Measurements from ENCODE around the gene TAAR9. TPM values are rescaled to one million over a fixed set of nuclear protein-coding genes. Genes with fewer than 3 reads are reported as not detected.

Gene TAAR9
- total and polyA plus RNA-seq, 2 donors from 2014 or later, result not detected

DNA sequence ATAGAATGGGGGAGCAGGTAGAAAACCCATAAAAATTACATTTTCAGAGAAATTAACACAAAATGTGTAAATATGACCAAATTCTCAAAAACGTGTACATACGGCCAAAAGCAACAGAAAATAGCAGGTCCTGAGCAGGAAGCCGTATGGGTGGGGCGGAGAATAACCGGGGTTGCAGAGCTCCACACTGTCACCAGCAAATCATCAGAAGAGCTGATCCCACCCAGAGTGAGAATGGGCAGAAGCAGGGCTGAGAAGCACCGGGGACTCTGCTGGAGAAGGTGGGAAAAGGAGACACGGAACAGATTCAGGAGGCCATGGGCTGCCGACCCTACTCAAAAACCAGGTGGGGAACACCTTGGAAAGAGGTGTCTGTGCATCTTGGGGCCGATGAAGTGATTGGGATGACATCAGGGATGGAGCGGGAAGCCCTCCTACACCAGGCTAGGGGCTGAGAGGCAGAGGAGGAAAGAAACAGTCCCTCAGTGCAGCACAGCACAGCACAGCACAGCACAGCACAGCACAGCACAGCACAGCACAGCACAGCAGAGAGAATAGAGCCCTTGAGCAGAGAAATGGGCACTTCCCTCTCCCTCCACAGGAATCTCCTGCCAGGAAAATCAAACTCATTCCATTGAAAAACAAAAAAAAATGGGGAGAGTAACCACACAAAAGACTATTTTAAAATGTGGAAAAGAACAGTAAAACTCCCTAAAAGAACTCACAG is 47.4 kb upstream of the TAAR9 start:
- Histone ChIP-seq H3K27ac (ENCODE audit: low read depth in 2 of 2, low read length in 2 of 2) (no peak overlapping the region), H3K4me1 (ENCODE audit: control insufficient read depth in 2 of 3, insufficient read depth in 2 of 3, low read depth in 1 of 3, low read length in 3 of 3) (peaks cover 0 to 6% (median 0%) of the 10 kb centered on the region in 3 donors), H3K36me3 (ENCODE audit: control insufficient read depth in 2 of 3, insufficient read depth in 3 of 3, low read length in 3 of 3) (peaks cover 0 to 3% (median 0%) of the 10 kb centered on the region in 3 donors), H3K4me3 (ENCODE audit: low read length in 3 of 3) (no peak overlapping the region), H3K9me3 (ENCODE audit: control insufficient read depth in 2 of 3, insufficient read depth in 1 of 3, low read length in 3 of 3) (no peaks in the 10 kb centered on the region), H3K27me3 (ENCODE audit: control insufficient read depth, insufficient read depth, low read length) (no peaks in the 10 kb centered on the region), H3K9ac (ENCODE audit: low read length in 3 of 3) (no peak overlapping the region)
- FAIRE-seq, result no peak
- no peak for DNase-seq
- TF ChIP-seq CTCF (IDR thresholded peaks at IDR 0.05; ENCODE audit: borderline replicate concordance, extremely low read depth, insufficient read depth), result no peak
- intact Hi-C loops (cut with DNase I), result no loop called here

DNA sequence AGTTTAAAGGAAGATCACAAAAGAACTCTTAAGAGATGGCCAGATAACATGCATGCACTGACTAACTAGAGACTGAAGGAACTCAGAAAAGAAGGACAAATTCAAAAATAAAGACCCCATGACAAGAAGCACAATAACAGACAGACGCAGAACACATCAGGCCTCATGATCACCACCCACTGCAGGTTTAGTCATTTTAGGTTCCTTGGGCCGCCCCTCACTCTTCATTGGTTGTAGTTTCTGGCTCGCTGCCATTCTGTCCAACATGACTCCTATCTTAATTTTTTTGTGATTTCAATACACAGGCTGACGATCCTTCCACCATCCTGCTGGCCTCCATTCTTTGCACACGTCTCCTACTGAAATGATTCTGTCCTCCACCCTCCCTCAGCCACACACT is 46.8 kb upstream of the TAAR9 start:
- peaks cover 0 to 3% (median 0%) of the 10 kb centered on the region in 3 donors for H3K36me3 ChIP-seq (ENCODE audit: control insufficient read depth in 2 of 3, insufficient read depth in 3 of 3, low read length in 3 of 3)
- H3K4me3 ChIP-seq (ENCODE audit: low read length in 3 of 3), result no peak overlapping the region
- DNase-seq (no peak), FAIRE-seq (no peak)
- H3K4me1 ChIP-seq (ENCODE audit: control insufficient read depth in 2 of 3, insufficient read depth in 2 of 3, low read depth in 1 of 3, low read length in 3 of 3), result peaks cover 0 to 6% (median 0%) of the 10 kb centered on the region in 3 donors
- no peaks in the 10 kb centered on the region for H3K9me3 ChIP-seq (ENCODE audit: control insufficient read depth in 2 of 3, insufficient read depth in 1 of 3, low read length in 3 of 3)
- no peak for TF ChIP-seq CTCF (IDR thresholded peaks at IDR 0.05; ENCODE audit: borderline replicate concordance, extremely low read depth, insufficient read depth)
- no peak overlapping the region for H3K27ac ChIP-seq (ENCODE audit: low read depth in 2 of 2, low read length in 2 of 2)
- intact Hi-C loops (cut with DNase I), result no loop called here
- no peak overlapping the region for H3K9ac ChIP-seq (ENCODE audit: low read length in 3 of 3)
- H3K27me3 ChIP-seq (ENCODE audit: control insufficient read depth, insufficient read depth, low read length), result no peaks in the 10 kb centered on the region

DNA sequence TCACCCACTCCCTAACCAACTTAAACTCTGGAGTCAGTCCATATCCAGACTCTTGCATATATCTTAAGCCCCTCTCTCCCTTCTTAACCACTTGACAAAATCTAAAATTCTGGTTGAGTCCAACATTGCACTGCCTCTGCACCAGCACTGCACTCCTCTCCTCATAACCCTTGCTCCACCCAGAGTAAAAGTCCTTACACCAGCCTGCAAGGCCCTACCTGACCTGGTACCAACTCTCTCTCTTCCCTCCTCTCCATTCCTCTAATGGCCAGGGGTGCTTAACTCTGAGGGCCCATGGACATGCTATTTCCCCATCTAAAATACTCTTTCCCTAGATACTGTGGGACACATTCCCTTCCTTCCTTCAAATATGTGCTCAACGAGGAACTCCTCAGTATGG is 46.2 kb upstream of the TAAR9 start:
- no peak for DNase-seq
- H3K27me3 ChIP-seq (ENCODE audit: control insufficient read depth, insufficient read depth, low read length), result no peaks in the 10 kb centered on the region
- TF ChIP-seq CTCF (IDR thresholded peaks at IDR 0.05; ENCODE audit: borderline replicate concordance, extremely low read depth, insufficient read depth), result no peak
- FAIRE-seq, result no peak
- intact Hi-C loops (cut with DNase I), result no loop called here
- H3K4me3 ChIP-seq (ENCODE audit: low read length in 3 of 3), result no peak overlapping the region
- no peak overlapping the region for H3K9ac ChIP-seq (ENCODE audit: low read length in 3 of 3)
- H3K4me1 ChIP-seq (ENCODE audit: control insufficient read depth in 2 of 3, insufficient read depth in 2 of 3, low read depth in 1 of 3, low read length in 3 of 3), result peaks cover 0 to 6% (median 0%) of the 10 kb centered on the region in 3 donors
- peaks cover 0 to 3% (median 0%) of the 10 kb centered on the region in 3 donors for H3K36me3 ChIP-seq (ENCODE audit: control insufficient read depth in 2 of 3, insufficient read depth in 3 of 3, low read length in 3 of 3)
- no peaks in the 10 kb centered on the region for H3K9me3 ChIP-seq (ENCODE audit: control insufficient read depth in 2 of 3, insufficient read depth in 1 of 3, low read length in 3 of 3)
- H3K27ac ChIP-seq (ENCODE audit: low read depth in 2 of 2, low read length in 2 of 2), result no peak overlapping the region

Measured in kidney (tissue), 14 donors.